ENCODE data around the gene AMIGO2.
A peak's percentile ranks its signal among the peaks of the same experiment; 100 is the strongest.

The AMIGO2 gene

DNA sequence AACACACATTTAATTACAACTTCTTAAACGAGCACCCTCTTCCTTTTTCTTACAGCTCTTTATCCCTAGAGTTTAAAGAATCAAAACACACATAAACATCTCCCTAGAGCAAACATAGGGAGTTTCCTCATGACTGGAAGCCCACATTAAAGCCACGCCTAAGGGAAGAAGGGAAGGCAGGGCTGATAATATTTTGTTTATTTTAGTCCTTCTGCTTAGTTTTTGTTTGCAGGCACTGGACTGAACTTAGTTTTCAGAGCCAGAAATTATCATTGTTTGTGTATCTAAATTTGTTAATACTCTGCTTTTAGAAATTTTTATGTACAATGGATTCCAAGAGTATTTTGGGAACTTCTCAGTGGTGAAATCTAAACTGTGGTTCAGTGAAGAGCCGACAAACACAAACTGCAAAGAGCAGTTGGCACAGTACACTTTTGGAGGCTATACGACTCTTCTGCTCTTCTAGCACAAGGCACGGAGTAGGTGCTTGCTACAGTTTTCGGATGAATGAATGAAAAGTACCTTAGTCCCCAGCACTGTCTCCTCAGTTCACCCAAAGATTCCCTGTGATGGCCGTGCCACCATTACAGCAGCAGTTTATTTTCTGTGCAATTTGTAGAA lies 17.6 kb upstream of the AMIGO2 start:
- no peak for DNase-seq (ENCODE audit: low read depth)

- DNase-seq (ENCODE audit: low read depth) = no peak
Measured at GRCh38 chr12:47095446-47096236, 15.9 kb upstream of the AMIGO2 start.

GRCh38 chr12:47094804-47095203 lies 15.0 kb upstream of the AMIGO2 start:
- no peak for DNase-seq (ENCODE audit: low read depth)

- DNase-seq (ENCODE audit: low read depth) = no peak
Measured at GRCh38 chr12:47091009-47091408, 11.2 kb upstream of the AMIGO2 start.

- DNase-seq (ENCODE audit: low read depth) = no peak
Measured at GRCh38 chr12:47088021-47088944, 8.5 kb upstream of the AMIGO2 start.

DNA sequence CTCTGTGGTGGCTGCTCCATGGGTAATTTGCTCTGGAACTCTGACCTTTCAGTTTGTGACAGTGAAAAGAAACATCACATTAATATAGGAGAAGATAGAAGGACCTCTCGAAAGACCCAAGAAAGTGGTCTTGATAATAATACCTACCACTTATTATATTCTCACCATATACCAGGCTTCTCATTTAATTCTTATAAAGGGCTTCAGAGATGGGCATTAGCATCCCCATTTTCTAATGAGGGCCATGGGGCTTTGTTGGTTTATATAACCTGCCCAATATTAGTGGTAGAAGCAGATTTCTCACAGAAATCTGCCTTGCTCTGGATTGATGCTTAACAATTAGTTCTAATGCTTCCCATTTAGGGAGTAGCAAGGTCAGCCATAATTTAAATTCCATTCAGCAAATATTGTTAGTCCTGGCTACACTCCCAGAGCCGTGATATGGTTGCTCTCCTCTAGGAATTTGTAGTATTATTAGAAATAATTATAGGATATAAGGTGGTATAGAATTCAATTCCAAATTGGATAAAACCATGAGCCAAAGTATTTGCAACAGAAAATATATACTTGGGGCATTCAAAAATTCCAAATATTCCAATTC lies 7.4 kb upstream of the AMIGO2 start:
- no peak for DNase-seq (ENCODE audit: low read depth)

- no peak for DNase-seq (ENCODE audit: low read depth)
Measured at GRCh38 chr12:47085815-47086252, 6.1 kb upstream of the AMIGO2 start.

GRCh38 chr12:47084172-47084571 lies 4.4 kb upstream of the AMIGO2 start:
- DNase-seq (ENCODE audit: low read depth) = no peak

- DNase-seq (ENCODE audit: low read depth) = peak; percentile 74
Measured at GRCh38 chr12:47082796-47083621, 3.2 kb upstream of the AMIGO2 start.

- no peak for DNase-seq (ENCODE audit: low read depth)
Measured at GRCh38 chr12:47082283-47082682, 2.5 kb upstream of the AMIGO2 start.

DNA sequence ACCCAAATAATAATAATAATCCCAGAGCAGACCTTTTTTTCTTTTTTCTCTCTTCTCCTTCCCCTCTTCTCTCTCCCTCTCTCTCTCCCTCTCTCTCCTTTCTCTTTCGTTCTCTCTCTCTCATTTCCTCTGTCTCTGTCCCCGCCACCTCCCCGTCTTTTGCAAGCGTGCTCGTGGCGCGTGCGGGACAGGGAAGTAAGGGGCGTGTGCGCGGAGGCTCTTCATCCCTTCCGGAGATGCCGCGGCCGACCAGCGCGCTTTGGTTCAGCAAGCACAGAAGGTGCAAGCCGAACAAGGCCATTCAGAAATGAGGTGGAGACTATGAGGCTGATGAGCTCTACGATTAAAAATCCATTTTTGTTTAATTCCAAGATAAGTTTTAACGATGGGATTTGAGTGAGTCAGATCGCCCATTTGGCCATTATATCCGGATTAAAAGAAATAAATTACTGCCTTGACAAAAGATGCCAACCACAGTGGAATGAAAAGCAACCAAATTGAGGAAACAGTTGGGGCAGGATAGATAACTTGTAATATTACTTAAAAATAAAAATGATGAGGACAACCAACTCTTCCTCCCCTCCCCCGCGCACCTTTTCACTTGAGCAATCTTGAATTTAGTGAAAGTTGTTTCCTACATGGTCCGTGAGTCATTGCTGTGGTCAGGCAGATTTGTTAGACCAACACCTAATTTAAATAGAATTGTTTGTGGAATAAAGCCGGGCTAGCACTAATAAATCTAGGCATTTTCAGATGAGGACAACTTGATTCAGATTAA lies 1.2 kb upstream of the AMIGO2 start:
- DNase-seq (ENCODE audit: low read depth) = no peak

GRCh38 chr12:47079981-47080724 lies 394 bp upstream of the AMIGO2 start:
- DNase-seq (ENCODE audit: low read depth) = no peak

DNA sequence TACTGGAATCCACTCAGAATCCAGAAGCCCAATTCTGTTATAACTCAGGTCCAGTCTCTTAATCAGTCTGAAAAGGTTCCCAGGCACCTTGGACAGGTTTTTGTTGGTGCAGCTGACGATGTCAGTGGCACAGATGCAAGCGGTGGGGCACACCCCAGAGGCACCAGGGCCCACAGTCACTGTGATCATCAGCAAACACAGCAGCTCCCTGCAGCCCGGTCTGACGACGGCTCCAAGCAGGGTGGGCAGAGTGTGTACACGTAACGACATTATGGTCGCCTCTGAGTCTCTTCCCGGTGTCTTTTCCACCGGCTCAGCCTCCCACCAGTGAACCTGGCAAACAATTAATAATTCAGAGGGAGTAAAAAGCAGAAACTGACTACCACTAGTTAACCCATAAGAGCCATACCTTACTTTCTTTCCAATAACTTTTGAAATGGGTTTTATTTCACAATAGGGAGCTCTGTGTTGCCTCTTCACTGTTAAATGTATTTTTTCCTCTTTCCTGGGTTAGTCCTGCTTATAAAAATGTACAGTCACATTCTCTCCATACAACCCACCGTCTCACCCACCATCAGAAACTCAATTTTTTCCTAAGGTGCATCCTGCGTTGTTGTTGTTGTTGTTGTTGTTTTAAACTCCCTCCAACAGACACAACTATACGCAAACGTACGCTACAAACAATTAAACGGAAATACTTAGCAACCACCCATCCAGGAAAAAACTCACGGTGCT lies 859 bp downstream of the AMIGO2 start:
- no peak for DNase-seq (ENCODE audit: low read depth)

- DNase-seq (ENCODE audit: low read depth) = no peak
Measured at GRCh38 chr12:47078086-47078395, 1.7 kb downstream of the AMIGO2 start.

DNA sequence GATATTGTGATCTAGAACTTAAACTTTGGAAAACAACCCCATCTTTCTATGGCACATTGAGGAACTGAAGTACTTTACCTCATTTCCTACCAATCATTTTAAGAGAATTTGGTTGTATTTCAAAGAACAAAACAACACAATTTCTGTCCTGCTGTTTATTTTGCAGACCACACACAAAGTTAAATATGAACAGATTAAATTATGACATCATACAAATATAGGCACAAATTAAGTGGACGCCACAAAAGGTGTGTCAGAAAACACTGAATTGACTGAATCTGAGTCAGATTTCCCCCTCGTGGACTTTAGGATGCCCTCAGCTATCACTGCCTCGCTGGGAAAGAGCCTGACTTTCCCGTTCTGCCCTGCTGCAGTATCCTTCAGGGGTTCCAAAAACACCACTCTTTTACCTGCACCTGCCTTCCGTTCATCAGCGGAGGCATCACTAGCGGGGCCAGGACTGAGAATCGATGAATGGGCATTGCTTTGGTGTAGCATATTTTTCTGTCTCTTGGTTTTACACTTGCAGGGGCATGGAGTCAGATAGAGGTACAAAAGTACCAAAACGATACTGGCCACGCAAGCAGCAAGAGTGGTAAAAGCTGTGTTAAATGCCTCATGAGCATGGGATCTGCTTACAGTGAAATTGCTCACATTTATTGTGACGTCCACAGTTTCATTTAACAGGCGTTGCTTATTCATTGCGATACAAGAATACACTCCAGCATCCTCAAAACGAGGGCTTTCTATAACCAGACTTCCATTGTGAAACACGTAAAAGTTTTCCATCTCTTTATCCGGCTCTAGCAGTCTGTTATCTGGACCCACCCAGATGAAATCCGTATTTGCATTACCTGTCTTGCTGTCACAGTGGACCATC lies 2.3 kb downstream of the AMIGO2 start:
- DNase-seq (ENCODE audit: low read depth) = no peak

- DNase-seq (ENCODE audit: low read depth) = no peak
Measured at GRCh38 chr12:47075192-47076084, 4.3 kb downstream of the AMIGO2 start.

- DNase-seq (ENCODE audit: low read depth) = no peak
Measured at GRCh38 chr12:47074757-47075156, 5.0 kb downstream of the AMIGO2 start.
